IMR-90 (cell line): ENCODE data around the gene AP3B1. TPM values are rescaled to one million over a fixed set of nuclear protein-coding genes. Genes with fewer than 3 reads are reported as not detected.

Experiments
- ATAC-seq: fragments of 200-7000 bp; cut with Tn5 transposase; 2 replicates; pipeline ENCODE4 v1.9.1; 2020; ENCODE audit warnings: low read depth, mild to moderate bottlenecking, moderate library complexity
- BruUV-seq: library from RNA; stranded (reverse); fragments of 400-500 nt; replicated peaks from 2 replicates; lab custom pipeline; 2021; lab: Mats Ljungman, UMichigan
- CTCF ChIA-PET: fragments of 300-600 bp; formaldehyde crosslinking; extraction: SDS; loops from one replicate; lab custom pipeline; 2021; ENCODE audit warnings: antibody characterized with exemption; lab: Yijun Ruan, JAX
- POLR2A ChIA-PET: fragments of 300-600 bp; sonication (Branson Sonifier 250); formaldehyde crosslinking; loops from one replicate; lab custom pipeline; 2022; ENCODE audit warnings: antibody characterized with exemption; ENCODE audit not compliant: unreplicated experiment; lab: Charles Lee
- DNase-seq: peaks from one replicate; pipeline ENCODE4 v3.0.0; 2013
- H2AFZ ChIP-seq: replicated peaks from 2 replicates; pipeline ENCODE3; 2013; ENCODE audit warnings: low read length, mild to moderate bottlenecking; ENCODE audit not compliant: poor library complexity
- H2AK5ac ChIP-seq: 2 replicates; pipeline ENCODE4 v1.6.1; 2013; ENCODE audit warnings: low read depth, low read length, inconsistent platforms
- H2AK9ac ChIP-seq: replicated peaks from 2 replicates; pipeline ENCODE3; 2013; ENCODE audit warnings: mild to moderate bottlenecking, low read depth, low read length, moderate library complexity; ENCODE audit not compliant: poor library complexity
- H2BK120ac ChIP-seq: 2 replicates; pipeline ENCODE4 v1.6.1; 2013; ENCODE audit warnings: low read depth, low read length, inconsistent platforms
- H2BK15ac ChIP-seq: 3 replicates; pipeline ENCODE4 v1.6.1; 2013; ENCODE audit warnings: low read depth, low read length, inconsistent platforms
- H2BK20ac ChIP-seq: 2 replicates; pipeline ENCODE4 v1.6.1; 2013; ENCODE audit warnings: low read depth, mild to moderate bottlenecking, inconsistent platforms, low read length, moderate library complexity
- H2BK5ac ChIP-seq: 2 replicates; pipeline ENCODE4 v1.6.1; 2013; ENCODE audit warnings: mild to moderate bottlenecking, low read depth, low read length, inconsistent platforms; ENCODE audit not compliant: poor library complexity, severe bottlenecking
- H3K14ac ChIP-seq: replicated peaks from 2 replicates; pipeline ENCODE4 v1.6.1; 2013; ENCODE audit warnings: low read depth, low read length, inconsistent platforms
- H3K18ac ChIP-seq: 2 replicates; pipeline ENCODE4 v1.6.1; 2013; ENCODE audit warnings: low read depth, low read length, control low read depth
- H3K23ac ChIP-seq: 2 replicates; pipeline ENCODE4 v1.6.1; 2013; ENCODE audit warnings: low read depth, low read length, inconsistent platforms
- H3K27ac ChIP-seq: 2 replicates; pipeline ENCODE4 v1.5.1; 2013; ENCODE audit warnings: mild to moderate bottlenecking, control low read depth, low read length; ENCODE audit not compliant: insufficient read depth
- H3K27me3 ChIP-seq: 2 replicates; pipeline ENCODE4 v1.6.1; 2013; ENCODE audit warnings: low read length; ENCODE audit not compliant: control insufficient read depth, insufficient read depth
- H3K36me3 ChIP-seq: 2 replicates; pipeline ENCODE4 v1.6.1; 2013; ENCODE audit warnings: low read length, mixed read lengths; ENCODE audit not compliant: control insufficient read depth, insufficient read depth
- H3K4ac ChIP-seq: 2 replicates; pipeline ENCODE4 v1.6.1; 2013; ENCODE audit warnings: low read depth, low read length, inconsistent platforms
- H3K4me1 ChIP-seq: 2 replicates; pipeline ENCODE4 v1.6.1; 2013; ENCODE audit warnings: low read length, mixed read lengths; ENCODE audit not compliant: control insufficient read depth, insufficient read depth
- H3K4me2 ChIP-seq: 2 replicates; pipeline ENCODE4 v1.6.1; 2013; ENCODE audit warnings: low read depth, mild to moderate bottlenecking, control low read depth, low read length, moderate library complexity
- H3K4me3 ChIP-seq: 2 replicates; pipeline ENCODE4 v1.5.1; 2013; ENCODE audit warnings: low read depth, mild to moderate bottlenecking, control low read depth, low read length, moderate library complexity; ENCODE audit not compliant: insufficient read depth
- H3K56ac ChIP-seq: 2 replicates; pipeline ENCODE4 v1.6.1; 2013; ENCODE audit warnings: low read length, inconsistent platforms; ENCODE audit not compliant: insufficient read depth; ENCODE audit errors: extremely low read depth
- H3K79me1 ChIP-seq, 2 experiments: 2 replicates each; pipeline ENCODE4 v1.6.1; 2013; ENCODE audit warnings: low read length in 2 of 2, inconsistent platforms in 1 of 2, low read depth in 1 of 2
- H3K9ac ChIP-seq: 2 replicates; pipeline ENCODE4 v1.6.1; 2013; ENCODE audit warnings: low read depth, low read length, control low read depth
- H3K9me1 ChIP-seq: 2 replicates; pipeline ENCODE4 v1.6.1; 2013; ENCODE audit warnings: low read length, inconsistent platforms; ENCODE audit not compliant: insufficient read depth
- H3K9me3 ChIP-seq: 2 replicates; pipeline ENCODE4 v1.6.1; 2013; ENCODE audit warnings: low read length; ENCODE audit not compliant: control insufficient read depth, insufficient read depth
- H4K20me1 ChIP-seq: 2 replicates; pipeline ENCODE4 v1.6.1; 2013; ENCODE audit warnings: low read length, inconsistent platforms; ENCODE audit not compliant: insufficient read depth
- H4K5ac ChIP-seq: 2 replicates; pipeline ENCODE4 v1.6.1; 2013; ENCODE audit warnings: mild to moderate bottlenecking, low read depth, low read length, control low read depth
- H4K8ac ChIP-seq, 2 experiments: 2 replicates each; pipeline ENCODE4 v1.6.1; 2013; ENCODE audit warnings: low read depth in 2 of 2, low read length in 2 of 2, control low read depth in 1 of 2, inconsistent platforms in 1 of 2
- H4K91ac ChIP-seq: 2 replicates; pipeline ENCODE4 v1.6.1; 2013; ENCODE audit warnings: low read depth, low read length, inconsistent platforms; ENCODE audit not compliant: insufficient read depth
- CEBPB ChIP-seq: IDR thresholded peaks from 2 replicates; pipeline ENCODE4 v1.6.1; 2012; ENCODE audit warnings: low read depth, low read length, improper control_type of control experiment
- CHD1 ChIP-seq: IDR thresholded peaks from 2 replicates; pipeline ENCODE4 v1.6.1; 2012; ENCODE audit warnings: low read depth, low read length, improper control_type of control experiment
- FOS ChIP-seq: fragments of 150-350 bp; IDR thresholded peaks from 2 replicates; pipeline ENCODE4 v1.6.1; 2016; ENCODE audit warnings: low read depth, low read length
- MAFK ChIP-seq: IDR thresholded peaks from 2 replicates; pipeline ENCODE4 v1.6.1; 2012; ENCODE audit warnings: low read depth, low read length, improper control_type of control experiment
- MAZ ChIP-seq: IDR thresholded peaks from 2 replicates; pipeline ENCODE4 v1.6.1; 2012; ENCODE audit warnings: low read depth, mild to moderate bottlenecking, low read length, improper control_type of control experiment, moderate library complexity, borderline replicate concordance
- MXI1 ChIP-seq: IDR thresholded peaks from 2 replicates; pipeline ENCODE4 v1.6.1; 2012; ENCODE audit warnings: low read depth, mild to moderate bottlenecking, low read length, moderate library complexity, borderline replicate concordance
- NFE2L2 ChIP-seq: fragments of 150-350 bp; IDR thresholded peaks from 2 replicates; pipeline ENCODE4 v1.6.1; 2016; ENCODE audit warnings: low read depth, mild to moderate bottlenecking, low read length
- POLR2A ChIP-seq: IDR thresholded peaks from 2 replicates; pipeline ENCODE4 v1.6.1; 2012; ENCODE audit warnings: mild to moderate bottlenecking, low read depth, low read length
- RAD21 ChIP-seq: IDR thresholded peaks from 2 replicates; pipeline ENCODE4 v1.6.1; 2012; ENCODE audit warnings: low read length, improper control_type of control experiment
- RCOR1 ChIP-seq: IDR thresholded peaks from 2 replicates; pipeline ENCODE4 v1.6.1; 2012; ENCODE audit warnings: mild to moderate bottlenecking, low read length, improper control_type of control experiment; ENCODE audit not compliant: insufficient replicate concordance
- SMC3 ChIP-seq: fragments of 150-350 bp; IDR thresholded peaks from 2 replicates; pipeline ENCODE4 v1.6.1; 2016; ENCODE audit warnings: low read depth, mild to moderate bottlenecking, antibody characterized with exemption, low read length, moderate library complexity
- WGBS, 2 experiments: methylation state at CpG; one replicate each; pipeline versions ENCODE4 v1.1.5 to v1.1.7; 2013; ENCODE audit warnings: missing lambda C conversion rate in 2 of 2; ENCODE audit not compliant: insufficient read length in 1 of 2; ENCODE audit errors: extremely low coverage in 2 of 2; 5-methylcytosine and 5-hydroxymethylcytosine counted together
- dilution Hi-C: fragments of 300-500 bp; cut with HindIII; formaldehyde crosslinking; loops from one replicate; pipeline ENCODE4 v1.14.3; 2018; ENCODE audit warnings: low sequenced_read_pairs; ENCODE audit not compliant: unreplicated experiment
- in situ Hi-C: fragments of 300-500 bp; cut with MboI; formaldehyde crosslinking; loops from 3 replicates; pipeline ENCODE4 v1.14.3; 2019; ENCODE audit warnings: low sequenced_read_pairs, inconsistent platforms, mixed read lengths
- intact Hi-C: fragments of 100-400 bp; cut with micrococcal nuclease; formaldehyde crosslinking; loops from 2 replicates; pipeline ENCODE4 v1.10.0; 2022
- polyA plus RNA-seq, 3 experiments: library from polyadenylated mRNA; depleted of rRNA; stranded (reverse); fragments of >200 nt; gene quantifications; 2 replicates each; pipeline ENCODE4 v1.2.3, GENCODE V29; 2012; ENCODE audit warnings: low replicate concordance in 1 of 3
- total RNA-seq: library from RNA; depleted of rRNA; stranded (reverse); fragments of >200 nt; gene quantifications from 2 replicates; pipeline ENCODE4 v1.2.3, GENCODE V29; 2012
- TF ChIP-seq, protein P1 (sequence below): conservative IDR thresholded peaks from 2 replicates; pipeline ENCODE4 v1.5.1; 2012; ENCODE audit warnings: mild to moderate bottlenecking, low read depth, low read length, improper control_type of control experiment
- TF ChIP-seq, protein P2 (sequence below): fragments of 150-350 bp; IDR thresholded peaks from 2 replicates; pipeline ENCODE4 v1.6.1; 2016; ENCODE audit warnings: low read depth, mild to moderate bottlenecking, low read length, moderate library complexity, borderline replicate concordance
- TF ChIP-seq, protein P3 (sequence below): fragments of 150-350 bp; IDR thresholded peaks from 2 replicates; pipeline ENCODE4 v1.6.1; 2017; ENCODE audit warnings: mild to moderate bottlenecking, antibody characterized with exemption, low read length, low read depth

AP3B1 gene
- total and polyA plus RNA-seq, 2 of the 4 experiments (the other 2 are of a cell fraction) = 33.1 to 59.0 TPM

DNA sequence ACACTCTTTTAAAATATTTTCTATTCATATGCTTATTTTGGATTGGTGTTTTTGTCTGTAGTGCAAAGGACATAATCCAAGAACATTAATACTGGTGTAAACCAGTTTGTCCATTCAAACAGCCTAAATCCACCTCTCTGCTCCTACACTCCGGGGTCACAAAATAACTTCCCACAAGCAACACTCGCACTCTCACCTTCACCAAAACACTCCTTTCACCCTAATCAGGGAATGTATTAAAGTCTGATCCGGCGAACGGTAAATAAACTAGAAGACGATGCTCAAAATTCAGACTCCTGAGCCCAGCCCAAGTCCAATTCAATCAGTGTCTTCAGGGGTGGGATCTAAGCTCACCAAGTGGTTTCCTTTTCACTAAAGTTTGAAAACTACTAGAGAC is 649 bp downstream of the AP3B1 start:
- CTCF ChIA-PET = no interaction called here
- no peak for DNase-seq

More for the DNA sequence above, 649 bp downstream of the AP3B1 start:
- Histone ChIP-seq H3K36me3 (no peaks in the 10 kb centered on the region), H3K79me1 (peaks cover 0 to 38% of the 10 kb centered on the region in 2 experiments; a peak in 2 of 4 replicates), H3K14ac (peak overlapping the region; percentile 93), H3K4me2 (peak overlapping the region; percentile 98), H3K23ac (peak overlapping the region; percentile 78), H2BK15ac (peak overlapping the region; percentile 16; the same call in 2 of the 3 replicates), H4K20me1 (peaks cover 13% of the 10 kb centered on the region), H3K4me1 (peaks cover 5% of the 10 kb centered on the region), H2AK5ac (peak overlapping the region; percentile 81; the same call in 1 of the 2 replicates), H3K4me3 (peak overlapping the region; percentile 86), H2BK20ac (no peak overlapping the region), H3K4ac (peak overlapping the region; percentile 82), H3K27ac (peak overlapping the region; percentile 94), H4K5ac (peak overlapping the region; percentile 71), H3K9me1 (peaks cover 7% of the 10 kb centered on the region; the same call in 1 of the 2 replicates), H3K18ac (peak overlapping the region; percentile 74), H3K27me3 (no peaks in the 10 kb centered on the region), H3K56ac (peak overlapping the region; percentile 88), H4K91ac (peak overlapping the region; percentile 78), H3K9ac (peak overlapping the region; percentile 94), H2AFZ (peak overlapping the region; percentile 98), H2AK9ac (peak overlapping the region; percentile 98), H2BK120ac (peak overlapping the region; percentile 84; the same call in 1 of the 2 replicates), H2BK5ac (peak overlapping the region; percentile 84), H3K9me3 (no peaks in the 10 kb centered on the region), H4K8ac (peak overlapping the region; percentile 56 to 91)
- WGBS, 2 experiments = no CpG with 5 or more reads among the region's 6 CpGs
- in situ Hi-C loops = no loop called here
- no TSS peak for BruUV-seq
- POLR2A ChIA-PET = no interaction called here
- TF ChIP-seq, protein P1, sequence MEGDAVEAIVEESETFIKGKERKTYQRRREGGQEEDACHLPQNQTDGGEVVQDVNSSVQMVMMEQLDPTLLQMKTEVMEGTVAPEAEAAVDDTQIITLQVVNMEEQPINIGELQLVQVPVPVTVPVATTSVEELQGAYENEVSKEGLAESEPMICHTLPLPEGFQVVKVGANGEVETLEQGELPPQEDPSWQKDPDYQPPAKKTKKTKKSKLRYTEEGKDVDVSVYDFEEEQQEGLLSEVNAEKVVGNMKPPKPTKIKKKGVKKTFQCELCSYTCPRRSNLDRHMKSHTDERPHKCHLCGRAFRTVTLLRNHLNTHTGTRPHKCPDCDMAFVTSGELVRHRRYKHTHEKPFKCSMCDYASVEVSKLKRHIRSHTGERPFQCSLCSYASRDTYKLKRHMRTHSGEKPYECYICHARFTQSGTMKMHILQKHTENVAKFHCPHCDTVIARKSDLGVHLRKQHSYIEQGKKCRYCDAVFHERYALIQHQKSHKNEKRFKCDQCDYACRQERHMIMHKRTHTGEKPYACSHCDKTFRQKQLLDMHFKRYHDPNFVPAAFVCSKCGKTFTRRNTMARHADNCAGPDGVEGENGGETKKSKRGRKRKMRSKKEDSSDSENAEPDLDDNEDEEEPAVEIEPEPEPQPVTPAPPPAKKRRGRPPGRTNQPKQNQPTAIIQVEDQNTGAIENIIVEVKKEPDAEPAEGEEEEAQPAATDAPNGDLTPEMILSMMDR = no peak
- TF ChIP-seq MAFK (no peak), CEBPB (no peak), MXI1 (no peak), SMC3 (no peak), POLR2A (no peak), CHD1 (no peak), RAD21 (no peak), FOS (no peak), NFE2L2 (no peak), RCOR1 (no peak), MAZ (no peak)
- TF ChIP-seq, protein P2, sequence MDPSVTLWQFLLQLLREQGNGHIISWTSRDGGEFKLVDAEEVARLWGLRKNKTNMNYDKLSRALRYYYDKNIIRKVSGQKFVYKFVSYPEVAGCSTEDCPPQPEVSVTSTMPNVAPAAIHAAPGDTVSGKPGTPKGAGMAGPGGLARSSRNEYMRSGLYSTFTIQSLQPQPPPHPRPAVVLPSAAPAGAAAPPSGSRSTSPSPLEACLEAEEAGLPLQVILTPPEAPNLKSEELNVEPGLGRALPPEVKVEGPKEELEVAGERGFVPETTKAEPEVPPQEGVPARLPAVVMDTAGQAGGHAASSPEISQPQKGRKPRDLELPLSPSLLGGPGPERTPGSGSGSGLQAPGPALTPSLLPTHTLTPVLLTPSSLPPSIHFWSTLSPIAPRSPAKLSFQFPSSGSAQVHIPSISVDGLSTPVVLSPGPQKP = no peak
- TF ChIP-seq, protein P3, sequence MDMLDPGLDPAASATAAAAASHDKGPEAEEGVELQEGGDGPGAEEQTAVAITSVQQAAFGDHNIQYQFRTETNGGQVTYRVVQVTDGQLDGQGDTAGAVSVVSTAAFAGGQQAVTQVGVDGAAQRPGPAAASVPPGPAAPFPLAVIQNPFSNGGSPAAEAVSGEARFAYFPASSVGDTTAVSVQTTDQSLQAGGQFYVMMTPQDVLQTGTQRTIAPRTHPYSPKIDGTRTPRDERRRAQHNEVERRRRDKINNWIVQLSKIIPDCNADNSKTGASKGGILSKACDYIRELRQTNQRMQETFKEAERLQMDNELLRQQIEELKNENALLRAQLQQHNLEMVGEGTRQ = no peak
- ATAC-seq = no peak; the same call in 1 of the 2 replicates
- intact Hi-C loops = loop anchor here (1.0 to 5.0 kb wide), 3 partner anchors 52 to 284 kb away; partner anchors contain the start of gene SCAMP1
- dilution Hi-C loops = no loop called here
